Measurements from ENCODE around the gene OSBPL8.
"Not testable (repeated sequence)": the region's sequence is repeated elsewhere in the genome, so short reads cannot be mapped to it uniquely, and the experiment has no call there.

OSBPL8 gene

GRCh38 chr12:76346798-76347420, 212.7 kb downstream of the OSBPL8 start:
- no peak for FAIRE-seq

- FAIRE-seq, result no peak
These were observed 213.3 kb downstream of the OSBPL8 start for GRCh38 chr12:76346236-76346635.

GRCh38 chr12:76345569-76345968, 214.0 kb downstream of the OSBPL8 start:
- no peak for FAIRE-seq

GRCh38 chr12:76341436-76342030, 218.0 kb downstream of the OSBPL8 start:
- no peak for FAIRE-seq

- no peak for FAIRE-seq
These were observed 218.7 kb downstream of the OSBPL8 start for GRCh38 chr12:76340680-76341435.

- FAIRE-seq, result no peak
These were observed 222.0 kb downstream of the OSBPL8 start for GRCh38 chr12:76337583-76337982.

- FAIRE-seq, result no peak
These were observed 227.0 kb downstream of the OSBPL8 start for GRCh38 chr12:76332606-76333005.

GRCh38 chr12:76329606-76330005, 230.0 kb downstream of the OSBPL8 start:
- FAIRE-seq, result no peak

- FAIRE-seq, result no peak
These were observed 230.4 kb downstream of the OSBPL8 start for GRCh38 chr12:76329159-76329558.

GRCh38 chr12:76319595-76320319, 239.8 kb downstream of the OSBPL8 start:
- FAIRE-seq, result not testable (repeated sequence)

- no peak for FAIRE-seq
These were observed 240.6 kb downstream of the OSBPL8 start for GRCh38 chr12:76318773-76319594.

GRCh38 chr12:76317976-76318375, 241.6 kb downstream of the OSBPL8 start:
- FAIRE-seq, result no peak

- no peak for FAIRE-seq
These were observed 243.1 kb downstream of the OSBPL8 start for GRCh38 chr12:76316468-76316867.

- no peak for FAIRE-seq
These were observed 246.3 kb downstream of the OSBPL8 start for GRCh38 chr12:76313299-76313698.

- FAIRE-seq, result no peak
These were observed 247.3 kb downstream of the OSBPL8 start for GRCh38 chr12:76312315-76312714.

- no peak for FAIRE-seq
These were observed 247.8 kb downstream of the OSBPL8 start for GRCh38 chr12:76311796-76312195.

GRCh38 chr12:76310110-76310509, 249.5 kb downstream of the OSBPL8 start:
- no peak for FAIRE-seq

GRCh38 chr12:76308866-76309265, 250.7 kb downstream of the OSBPL8 start:
- no peak for FAIRE-seq

- FAIRE-seq, result no peak
These were observed 252.5 kb downstream of the OSBPL8 start for GRCh38 chr12:76307083-76307482.

GRCh38 chr12:76303989-76304460, 255.5 kb downstream of the OSBPL8 start:
- no peak for FAIRE-seq

GRCh38 chr12:76303365-76303764, 256.2 kb downstream of the OSBPL8 start:
- no peak for FAIRE-seq

Data from colon (tissue), 2 donors.